Trophoblast cell (in vitro differentiated cells and primary cell): ENCODE data around the gene HHATL.

Experiments
- DNase-seq, 2 donors: peaks; one replicate each; pipeline ENCODE4 v3.0.0-alpha.2; 2016
- H2AFZ ChIP-seq: 2 replicates; pipeline ENCODE4 v1.6.1; 2013; ENCODE audit warnings: low read length, moderate library complexity, mild to moderate bottlenecking; ENCODE audit not compliant: insufficient read depth, poor library complexity
- H2AK5ac ChIP-seq: 2 replicates; pipeline ENCODE4 v1.6.1; 2013; ENCODE audit warnings: mild to moderate bottlenecking, low read length
- H2BK120ac ChIP-seq: 2 replicates; pipeline ENCODE4 v1.6.1; 2013; ENCODE audit warnings: low read length, mild to moderate bottlenecking, moderate library complexity; ENCODE audit not compliant: insufficient read depth, poor library complexity
- H2BK12ac ChIP-seq: 2 replicates; pipeline ENCODE4 v1.6.1; 2013; ENCODE audit warnings: mild to moderate bottlenecking, low read length, moderate library complexity
- H2BK5ac ChIP-seq: 2 replicates; pipeline ENCODE4 v1.6.1; 2013; ENCODE audit warnings: low read length, low read depth, moderate library complexity, mild to moderate bottlenecking; ENCODE audit not compliant: poor library complexity
- H3K14ac ChIP-seq: 2 replicates; pipeline ENCODE4 v1.6.1; 2013; ENCODE audit warnings: mild to moderate bottlenecking, low read length
- H3K18ac ChIP-seq: 2 replicates; pipeline ENCODE4 v1.6.1; 2013; ENCODE audit warnings: mild to moderate bottlenecking, low read length
- H3K23ac ChIP-seq: 2 replicates; pipeline ENCODE4 v1.6.1; 2013; ENCODE audit warnings: low read length
- H3K27ac ChIP-seq: 2 replicates; pipeline ENCODE4 v1.5.1; 2013; ENCODE audit warnings: low read depth, mild to moderate bottlenecking, inconsistent platforms, low read length, moderate library complexity
- H3K27me3 ChIP-seq: 2 replicates; pipeline ENCODE4 v1.6.1; 2013; ENCODE audit warnings: inconsistent platforms, mild to moderate bottlenecking, low read length, moderate library complexity; ENCODE audit not compliant: insufficient read depth
- H3K36me3 ChIP-seq, 2 experiments: 1 replicate in 1 of 2; 2 replicates in 1 of 2; pipeline ENCODE4 v1.6.1; 2013; ENCODE audit warnings: low read length in 2 of 2, mild to moderate bottlenecking in 2 of 2, moderate library complexity in 1 of 2; ENCODE audit not compliant: insufficient read depth in 2 of 2, control insufficient read depth in 1 of 2
- H3K4ac ChIP-seq: 2 replicates; pipeline ENCODE4 v1.6.1; 2013; ENCODE audit warnings: low read depth, mild to moderate bottlenecking, low read length, moderate library complexity
- H3K4me1 ChIP-seq, 2 experiments: 1 replicate in 1 of 2; 2 replicates in 1 of 2; pipeline ENCODE4 v1.6.1; 2013; ENCODE audit warnings: low read length in 2 of 2, mild to moderate bottlenecking in 2 of 2, moderate library complexity in 1 of 2; ENCODE audit not compliant: insufficient read depth in 2 of 2, control insufficient read depth in 1 of 2
- H3K4me2 ChIP-seq: 2 replicates; pipeline ENCODE4 v1.6.1; 2013; ENCODE audit warnings: inconsistent platforms, mild to moderate bottlenecking, low read length, moderate library complexity
- H3K4me3 ChIP-seq: 2 replicates; pipeline ENCODE4 v1.5.1; 2013; ENCODE audit warnings: mild to moderate bottlenecking, low read depth, low read length, inconsistent platforms
- H3K79me1 ChIP-seq: one replicate; pipeline ENCODE4 v1.6.1; 2013; ENCODE audit warnings: low read length
- H3K79me2 ChIP-seq: 2 replicates; pipeline ENCODE4 v1.6.1; 2013; ENCODE audit warnings: low read length, mild to moderate bottlenecking; ENCODE audit not compliant: control insufficient read depth, insufficient read depth, poor library complexity
- H3K9ac ChIP-seq: 2 replicates; pipeline ENCODE4 v1.6.1; 2013; ENCODE audit warnings: mild to moderate bottlenecking, low read length
- H3K9me3 ChIP-seq: 2 replicates; pipeline ENCODE4 v1.6.1; 2013; ENCODE audit warnings: low read depth, mild to moderate bottlenecking, control low read depth, inconsistent platforms, low read length; ENCODE audit not compliant: insufficient read depth
- H4K12ac ChIP-seq: 2 replicates; pipeline ENCODE4 v1.6.1; 2013; ENCODE audit warnings: low read depth, mild to moderate bottlenecking, low read length, moderate library complexity
- H4K8ac ChIP-seq: 2 replicates; pipeline ENCODE4 v1.6.1; 2013; ENCODE audit warnings: low read depth, mild to moderate bottlenecking, low read length, moderate library complexity
- H4K91ac ChIP-seq: one replicate; pipeline ENCODE4 v1.6.1; 2013; ENCODE audit warnings: low read depth, mild to moderate bottlenecking, low read length, moderate library complexity
- WGBS: extraction: QIAGEN DNeasy Blood & Tissue Kit; methylation state at CpG from one replicate; pipeline ENCODE4 v1.1.7; 2013; ENCODE audit warnings: missing lambda C conversion rate; ENCODE audit not compliant: insufficient read length, insufficient coverage; ENCODE audit errors: extremely low coverage; 5-methylcytosine and 5-hydroxymethylcytosine counted together

The HHATL gene

DNA sequence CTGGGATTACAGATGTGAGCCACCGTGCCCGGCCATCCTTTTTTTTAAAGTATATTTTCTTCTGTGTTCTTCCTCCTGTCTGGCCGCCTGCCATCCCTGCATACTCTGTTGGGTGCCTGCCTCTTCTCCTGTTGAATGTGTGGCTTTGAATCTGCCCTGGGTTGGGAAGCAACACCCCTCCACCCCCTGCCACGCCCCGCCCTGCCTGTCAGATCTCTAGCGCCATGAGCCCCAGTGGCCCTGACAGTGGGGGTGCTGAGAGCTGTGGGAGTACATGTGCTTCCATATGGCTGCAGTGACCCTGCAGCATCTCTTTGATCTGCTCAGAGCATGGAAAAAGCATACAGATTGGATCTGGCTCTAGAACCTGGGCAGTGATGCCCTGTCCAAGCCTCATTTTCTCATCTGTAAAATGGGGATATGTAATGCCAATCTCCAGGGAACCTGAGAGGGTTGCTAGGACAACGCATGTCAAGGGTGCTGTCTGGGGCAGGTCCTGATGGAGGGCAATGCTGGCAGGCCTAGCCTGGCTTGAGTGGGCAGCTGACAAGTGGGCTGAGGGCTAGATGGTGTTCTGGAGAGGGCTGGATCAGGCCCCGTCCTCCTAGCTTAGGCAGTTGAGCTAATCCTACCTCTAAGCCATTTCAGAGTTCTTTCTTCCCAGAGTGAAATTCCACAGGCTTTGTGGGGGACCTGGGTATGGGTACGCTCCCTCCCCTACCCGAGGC is 46.6 kb upstream of the HHATL start:
- Histone ChIP-seq H2BK120ac (no peak overlapping the region), H3K4me1 (peaks cover 2 to 7% of the 10 kb centered on the region in 2 experiments), H4K91ac (no peak overlapping the region), H3K79me2 (no peaks in the 10 kb centered on the region), H3K4me2 (no peak overlapping the region), H3K27me3 (no peaks in the 10 kb centered on the region), H2AK5ac (no peak overlapping the region), H3K23ac (no peak overlapping the region), H3K9me3 (no peaks in the 10 kb centered on the region), H3K18ac (no peak overlapping the region), H2BK5ac (no peak overlapping the region), H3K14ac (no peak overlapping the region), H4K8ac (no peak overlapping the region), H2BK12ac (no peak overlapping the region), H3K36me3 (no peaks in the 10 kb centered on the region), H4K12ac (no peak overlapping the region), H3K4ac (no peak overlapping the region), H3K9ac (no peak overlapping the region), H3K79me1 (no peaks in the 10 kb centered on the region), H3K27ac (no peak overlapping the region), H2AFZ (no peak overlapping the region), H3K4me3 (no peak overlapping the region)
- DNase-seq = no peak
- WGBS = no CpG with 5 or more reads among the region's 10 CpGs

GRCh38 chr3:42747581-42747980 is 45.0 kb upstream of the HHATL start:
- Histone ChIP-seq H3K4me1 (peaks cover 2 to 7% of the 10 kb centered on the region in 2 experiments), H3K14ac (no peak overlapping the region), H3K27me3 (no peaks in the 10 kb centered on the region)

DNA sequence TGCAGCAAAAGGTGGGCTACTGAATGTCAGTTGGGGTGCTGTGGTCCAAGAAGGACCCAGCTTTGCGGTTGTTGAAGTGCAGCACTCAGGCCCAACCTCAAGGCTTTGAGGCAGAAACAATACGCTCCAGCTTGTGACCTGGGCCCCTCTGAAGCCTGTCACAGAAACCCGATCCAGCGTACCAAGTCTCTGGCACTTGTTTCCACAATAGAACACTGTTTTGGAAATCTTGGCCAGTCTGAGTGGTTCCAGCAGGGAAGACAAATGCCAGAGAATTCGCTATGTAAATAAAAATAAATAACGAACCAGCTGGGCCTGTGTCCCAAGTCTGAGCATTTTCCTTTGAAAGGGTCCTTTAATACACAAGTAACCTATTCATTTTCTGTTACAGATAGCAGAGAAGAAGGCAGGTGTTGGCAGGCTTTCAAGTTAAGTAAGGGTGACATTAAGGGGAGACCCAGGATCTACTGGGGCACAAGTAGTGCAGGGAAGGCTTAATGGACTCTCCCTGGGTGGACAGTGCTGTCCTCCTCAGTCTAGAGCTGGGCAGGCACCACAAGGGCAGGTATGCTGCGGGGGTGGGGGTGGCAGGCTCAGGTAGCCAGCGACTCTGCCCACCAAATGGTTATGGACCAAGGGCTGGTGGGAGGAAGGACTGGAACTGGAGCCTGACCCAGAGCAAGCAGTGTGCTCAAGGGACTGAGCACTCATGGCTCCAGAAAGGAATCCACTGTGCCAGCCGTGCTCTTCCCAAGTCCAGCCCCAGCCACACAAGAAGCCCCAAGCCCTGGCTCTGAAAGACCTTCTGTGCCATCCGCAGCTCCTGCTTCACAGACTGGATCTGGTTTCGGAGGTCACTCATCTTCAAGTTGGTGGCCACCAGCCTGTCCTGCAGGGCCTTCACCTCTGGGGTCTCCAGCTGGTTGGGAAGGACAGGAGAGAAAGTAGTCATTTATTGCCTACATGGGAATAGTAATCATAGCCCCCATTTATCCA is 44.2 kb upstream of the HHATL start:
- Histone ChIP-seq H2AFZ (no peak overlapping the region), H3K4ac (no peak overlapping the region), H4K91ac (no peak overlapping the region), H3K27me3 (no peaks in the 10 kb centered on the region), H3K9me3 (no peaks in the 10 kb centered on the region), H2BK5ac (no peak overlapping the region), H3K27ac (no peak overlapping the region), H2AK5ac (no peak overlapping the region), H3K18ac (no peak overlapping the region), H3K9ac (no peak overlapping the region), H2BK12ac (no peak overlapping the region), H3K79me2 (no peaks in the 10 kb centered on the region), H2BK120ac (no peak overlapping the region), H3K14ac (no peak overlapping the region), H4K8ac (no peak overlapping the region), H3K4me2 (no peak overlapping the region), H4K12ac (no peak overlapping the region), H3K4me1 (peaks cover 2 to 7% of the 10 kb centered on the region in 2 experiments), H3K36me3 (no peaks in the 10 kb centered on the region), H3K79me1 (no peaks in the 10 kb centered on the region), H3K4me3 (no peak overlapping the region), H3K23ac (no peak overlapping the region)
- WGBS = no CpG with 5 or more reads among the region's 11 CpGs
- DNase-seq = no peak

More at GRCh38 chr3:42747581-42747980, 45.0 kb upstream of the HHATL start:
- no peak for DNase-seq
- WGBS = no CpG with 5 or more reads among the region's 6 CpGs
- no peaks in the 10 kb centered on the region for H3K36me3 ChIP-seq
- H2BK12ac ChIP-seq = no peak overlapping the region
- no peak overlapping the region for H3K18ac ChIP-seq
- no peak overlapping the region for H2BK120ac ChIP-seq
- no peak overlapping the region for H4K12ac ChIP-seq
- no peak overlapping the region for H4K8ac ChIP-seq
- no peaks in the 10 kb centered on the region for H3K9me3 ChIP-seq
- H2AFZ ChIP-seq = no peak overlapping the region
- H2BK5ac ChIP-seq = no peak overlapping the region
- no peak overlapping the region for H3K4me2 ChIP-seq
- H3K4me3 ChIP-seq = no peak overlapping the region
- no peak overlapping the region for H3K9ac ChIP-seq
- H2AK5ac ChIP-seq = no peak overlapping the region
- no peak overlapping the region for H3K4ac ChIP-seq
- H3K23ac ChIP-seq = no peak overlapping the region
- no peak overlapping the region for H3K27ac ChIP-seq
- no peak overlapping the region for H4K91ac ChIP-seq
- H3K79me1 ChIP-seq = no peaks in the 10 kb centered on the region
- no peaks in the 10 kb centered on the region for H3K79me2 ChIP-seq

- DNase-seq = no peak
- Histone ChIP-seq H3K23ac (no peak overlapping the region), H3K4me3 (no peak overlapping the region), H3K9me3 (no peaks in the 10 kb centered on the region), H4K91ac (no peak overlapping the region), H2BK12ac (no peak overlapping the region), H2BK5ac (no peak overlapping the region), H3K9ac (no peak overlapping the region), H3K18ac (no peak overlapping the region), H3K27ac (no peak overlapping the region), H3K4me2 (no peak overlapping the region), H3K4ac (no peak overlapping the region), H3K4me1 (peaks cover 2 to 4% of the 10 kb centered on the region in 2 experiments), H3K79me1 (no peaks in the 10 kb centered on the region), H4K8ac (no peak overlapping the region), H2AFZ (no peak overlapping the region), H2AK5ac (no peak overlapping the region), H3K79me2 (no peaks in the 10 kb centered on the region), H3K36me3 (no peaks in the 10 kb centered on the region), H3K14ac (no peak overlapping the region), H3K27me3 (no peaks in the 10 kb centered on the region), H4K12ac (no peak overlapping the region), H2BK120ac (no peak overlapping the region)
- WGBS = no CpG with 5 or more reads among the region's 8 CpGs
These were observed 43.3 kb upstream of the HHATL start for GRCh38 chr3:42745776-42746454.
